GM10266 (cell line): Measurements from ENCODE around the gene POLRMT.

Source experiments
- DNase-seq: peaks from one replicate; pipeline ENCODE4 v3.0.0; 2012; ENCODE audit errors: extremely low spot score
- CTCF ChIP-seq: IDR thresholded peaks from 2 replicates; pipeline ENCODE4 v1.5.1; 2012; ENCODE audit warnings: mild to moderate bottlenecking, low read depth; ENCODE audit not compliant: control insufficient read depth, insufficient read depth; ENCODE audit errors: missing control alignments

Gene POLRMT

DNA sequence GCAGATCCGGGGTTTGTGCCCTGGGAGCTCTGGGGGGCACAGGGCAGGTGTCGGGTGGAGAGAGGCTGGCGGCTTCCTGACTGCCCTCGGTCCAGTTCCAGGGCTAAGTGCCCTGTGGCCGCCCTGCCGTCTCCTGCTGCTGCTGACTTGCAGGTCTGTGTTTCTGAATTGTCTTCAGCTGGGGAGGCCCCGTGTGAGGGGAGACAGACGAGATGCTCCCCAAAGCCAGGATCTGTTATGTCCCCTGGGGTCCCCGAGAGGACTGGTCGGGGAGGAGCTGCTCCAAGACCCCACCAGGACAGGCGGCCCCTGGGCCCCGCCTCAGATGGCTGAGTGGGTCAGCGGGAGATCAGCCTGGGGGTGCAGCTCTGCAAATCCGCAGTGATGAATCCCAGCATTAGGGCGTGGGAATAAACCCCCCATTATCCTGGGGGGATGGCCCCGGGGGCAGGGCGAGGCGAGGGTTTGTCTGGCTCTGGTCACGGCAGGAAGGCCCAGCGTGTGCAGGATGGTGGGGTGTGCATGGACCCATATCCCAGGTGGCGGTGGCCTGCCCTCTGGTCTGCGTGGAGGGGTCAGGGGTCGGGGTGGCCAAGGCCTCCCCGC, 39.0 kb downstream of the POLRMT start:
- DNase-seq: no peak
- no peak for TF ChIP-seq CTCF

GRCh38 chr19:593505-593904, 39.8 kb downstream of the POLRMT start:
- DNase-seq: no peak
- no peak for TF ChIP-seq CTCF

DNA sequence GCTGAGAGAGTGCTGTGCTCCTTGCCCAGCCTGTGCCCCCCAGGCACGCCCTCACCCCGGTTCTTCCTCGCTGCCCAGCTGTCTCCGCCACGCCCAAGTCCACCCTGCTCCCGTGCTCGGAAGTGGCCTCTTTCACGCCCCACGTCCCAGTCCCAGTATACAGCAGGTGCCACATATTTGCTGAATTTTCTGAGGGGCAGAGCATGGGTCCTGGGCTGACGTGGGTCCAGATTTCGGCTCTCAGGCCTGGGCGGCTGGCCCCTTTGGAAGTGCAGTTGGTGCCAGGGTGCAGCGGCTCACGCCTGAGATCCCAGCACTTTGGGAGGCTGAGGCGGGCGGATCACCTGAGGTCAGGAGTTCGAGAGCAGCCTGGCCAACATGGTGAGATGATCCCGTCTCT, 40.3 kb downstream of the POLRMT start:
- DNase-seq: no peak
- no peak for TF ChIP-seq CTCF

DNA sequence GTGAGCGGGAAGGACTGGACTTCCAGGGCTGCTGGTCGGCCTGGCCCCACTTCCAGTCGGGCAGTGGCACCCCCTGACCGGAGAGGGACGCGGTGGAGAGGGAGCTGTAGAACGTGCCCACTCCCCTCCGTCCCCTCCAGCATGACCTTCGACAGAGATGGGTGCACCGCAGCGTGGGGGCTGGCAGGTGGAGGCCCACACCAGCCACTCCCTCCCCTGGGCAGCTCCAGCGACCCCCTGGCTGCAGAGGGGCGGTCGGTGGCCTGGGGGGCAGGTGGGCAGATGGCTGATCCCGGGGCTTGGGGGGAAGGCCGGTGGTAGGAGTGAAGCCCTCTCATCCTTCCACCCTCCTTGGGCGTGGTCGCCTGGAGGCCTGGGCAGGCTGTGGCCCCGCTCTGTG, 41.2 kb downstream of the POLRMT start:
- TF ChIP-seq CTCF: no peak
- DNase-seq: no peak

DNA sequence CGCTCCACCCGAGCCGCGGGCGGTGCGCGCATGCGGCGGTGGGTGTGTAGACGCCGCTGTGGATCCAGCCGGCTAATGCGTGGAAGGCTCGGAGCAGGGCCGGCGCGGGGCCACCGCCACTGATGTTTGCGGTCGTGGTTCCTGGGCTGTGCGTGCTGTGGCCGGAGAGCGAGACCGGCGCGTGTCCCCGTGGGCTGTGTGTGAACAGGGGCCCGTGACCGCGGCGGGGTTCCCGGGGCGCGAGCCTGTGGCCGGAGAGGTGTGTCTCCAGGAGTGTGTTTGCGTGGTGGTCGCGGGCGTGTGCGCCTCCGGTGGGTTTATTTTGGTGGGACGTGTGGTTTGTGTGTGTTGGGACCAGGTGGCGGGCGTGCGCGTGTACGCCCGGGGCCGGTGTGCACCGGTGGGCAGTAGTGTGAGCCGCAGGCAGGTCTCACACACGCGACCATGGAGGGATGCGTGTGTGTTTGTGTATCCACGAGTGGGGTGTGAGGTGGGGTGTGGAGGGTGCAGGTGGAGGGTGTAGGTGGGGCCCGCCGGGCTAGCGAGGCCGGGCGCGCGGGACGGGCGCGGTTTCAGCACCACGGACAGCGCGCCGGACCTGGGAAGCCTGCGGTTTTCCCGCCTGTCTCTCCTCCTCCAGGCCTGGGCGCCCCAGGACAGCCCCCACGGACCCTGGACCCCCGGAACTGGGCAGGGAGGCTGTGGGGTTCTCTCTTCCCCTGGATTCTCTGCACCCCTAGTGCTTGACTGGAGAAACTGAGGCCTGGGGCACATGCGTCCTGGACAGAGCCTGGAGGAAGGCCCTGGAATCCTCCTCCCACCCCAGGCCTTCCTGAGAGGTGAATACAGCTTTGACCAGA, 42.0 kb downstream of the POLRMT start:
- TF ChIP-seq CTCF: no peak
- DNase-seq: no peak

GRCh38 chr19:590750-591098, 42.6 kb downstream of the POLRMT start:
- no peak for TF ChIP-seq CTCF
- DNase-seq: no peak

DNA sequence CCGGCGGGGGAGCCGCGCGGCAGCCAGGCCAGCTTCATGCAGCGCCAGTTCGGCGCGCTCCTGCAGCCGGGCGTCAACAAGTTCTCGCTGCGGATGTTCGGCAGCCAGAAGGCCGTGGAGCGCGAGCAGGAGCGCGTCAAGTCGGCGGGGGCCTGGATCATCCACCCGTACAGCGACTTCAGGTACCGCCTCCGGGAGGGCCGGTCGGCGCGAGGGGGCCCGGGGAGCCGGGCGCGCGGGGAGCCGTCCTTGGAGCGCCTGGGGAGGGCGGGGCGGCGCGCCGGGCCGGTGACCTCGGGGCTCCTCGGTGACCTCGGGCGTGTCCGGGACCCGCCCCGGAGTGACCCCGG, 43.0 kb downstream of the POLRMT start:
- TF ChIP-seq CTCF: no peak
- no peak for DNase-seq
